ENCODE measurements around the gene ZSWIM1. TPM values are rescaled to one million over a fixed set of nuclear protein-coding genes. Genes with fewer than 3 reads are reported as not detected.

Gene ZSWIM1
- total and polyA plus RNA-seq, 9 donors: 4.8 to 15.2 (median 11.5) TPM

DNA sequence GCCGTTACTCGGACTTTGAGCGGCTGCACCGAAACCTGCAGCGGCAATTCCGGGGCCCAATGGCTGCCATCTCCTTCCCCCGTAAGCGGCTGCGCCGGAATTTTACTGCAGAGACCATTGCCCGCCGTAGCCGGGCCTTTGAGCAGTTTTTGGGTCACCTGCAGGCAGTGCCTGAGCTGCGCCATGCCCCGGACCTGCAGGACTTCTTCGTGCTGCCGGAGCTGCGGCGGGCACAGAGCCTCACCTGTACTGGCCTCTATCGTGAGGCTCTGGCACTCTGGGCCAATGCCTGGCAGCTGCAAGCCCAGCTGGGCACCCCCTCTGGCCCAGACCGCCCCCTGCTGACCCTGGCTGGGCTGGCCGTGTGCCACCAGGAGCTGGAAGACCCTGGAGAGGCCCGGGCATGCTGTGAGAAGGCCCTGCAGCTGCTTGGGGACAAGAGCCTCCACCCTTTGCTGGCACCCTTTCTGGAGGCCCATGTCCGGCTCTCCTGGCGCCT lies 40.3 kb upstream of the ZSWIM1 start:
- 82 to 86% (median 84%) methylated on average over 18 to 25 of the region's 25 CpGs for WGBS, 3 donors
- H3K27me3 ChIP-seq: no peaks in the 10 kb centered on the region
- H3K4me1 ChIP-seq (ENCODE audit: insufficient read depth): peaks cover 12% of the 10 kb centered on the region
- intact Hi-C loops (cut with DNase I): loop anchor here in 1 of 4 donors (5.0 kb wide), 1 partner anchor 47 kb away; the partner anchor contains the start of gene SPATA25
- TF ChIP-seq EP300 (IDR thresholded peaks at IDR 0.05) (no peak), POLR2A (IDR thresholded peaks at IDR 0.05) (no peak)
- TF ChIP-seq, protein P1, sequence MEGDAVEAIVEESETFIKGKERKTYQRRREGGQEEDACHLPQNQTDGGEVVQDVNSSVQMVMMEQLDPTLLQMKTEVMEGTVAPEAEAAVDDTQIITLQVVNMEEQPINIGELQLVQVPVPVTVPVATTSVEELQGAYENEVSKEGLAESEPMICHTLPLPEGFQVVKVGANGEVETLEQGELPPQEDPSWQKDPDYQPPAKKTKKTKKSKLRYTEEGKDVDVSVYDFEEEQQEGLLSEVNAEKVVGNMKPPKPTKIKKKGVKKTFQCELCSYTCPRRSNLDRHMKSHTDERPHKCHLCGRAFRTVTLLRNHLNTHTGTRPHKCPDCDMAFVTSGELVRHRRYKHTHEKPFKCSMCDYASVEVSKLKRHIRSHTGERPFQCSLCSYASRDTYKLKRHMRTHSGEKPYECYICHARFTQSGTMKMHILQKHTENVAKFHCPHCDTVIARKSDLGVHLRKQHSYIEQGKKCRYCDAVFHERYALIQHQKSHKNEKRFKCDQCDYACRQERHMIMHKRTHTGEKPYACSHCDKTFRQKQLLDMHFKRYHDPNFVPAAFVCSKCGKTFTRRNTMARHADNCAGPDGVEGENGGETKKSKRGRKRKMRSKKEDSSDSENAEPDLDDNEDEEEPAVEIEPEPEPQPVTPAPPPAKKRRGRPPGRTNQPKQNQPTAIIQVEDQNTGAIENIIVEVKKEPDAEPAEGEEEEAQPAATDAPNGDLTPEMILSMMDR (IDR thresholded peaks at IDR 0.05): no peak
- H3K9me3 ChIP-seq: no peaks in the 10 kb centered on the region
- H3K27ac ChIP-seq: no peak overlapping the region
- no peak overlapping the region for H3K4me3 ChIP-seq
- no peaks in the 10 kb centered on the region for H3K36me3 ChIP-seq
- peak in 1 of 5 donors; percentile 47 for DNase-seq

DNA sequence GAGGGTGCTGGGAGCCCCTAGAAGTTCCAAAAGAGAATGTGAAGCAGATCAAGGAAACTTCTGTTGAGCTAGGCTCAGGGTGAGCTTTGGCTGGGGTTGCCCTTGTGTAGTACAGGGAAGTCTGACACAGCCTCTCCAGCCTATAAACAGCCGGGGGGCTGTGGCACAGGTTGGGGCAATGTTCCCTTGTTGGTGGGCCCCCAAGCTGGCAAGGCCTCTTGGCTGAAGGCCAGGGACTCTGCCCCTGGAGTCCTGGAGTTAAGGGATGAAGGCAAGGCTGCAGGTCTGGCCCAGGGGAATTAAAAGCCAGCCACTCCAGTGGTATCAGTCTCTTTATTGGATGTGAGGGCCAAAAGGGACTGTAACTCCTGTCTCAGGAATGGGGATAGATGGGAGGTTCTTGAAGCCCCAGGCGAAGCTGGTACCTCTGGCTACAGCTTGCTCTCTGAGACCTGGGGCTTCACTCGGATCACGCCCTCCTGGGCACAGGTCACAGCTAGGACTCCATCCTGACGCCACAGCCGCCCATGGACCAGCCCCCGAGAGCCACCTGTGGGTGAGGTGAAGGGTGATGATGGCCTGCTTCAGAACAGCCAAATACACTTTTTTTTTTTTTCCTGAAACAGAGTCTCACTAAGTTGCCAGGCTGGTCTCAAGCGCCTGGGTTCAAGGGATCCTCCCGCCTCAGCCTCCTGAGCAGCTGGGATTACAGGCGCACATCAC lies 39.5 kb upstream of the ZSWIM1 start:
- Histone ChIP-seq H3K27ac (peak overlapping the region; percentile 28 to 62), H3K4me1 (ENCODE audit: insufficient read depth) (peaks cover 9% of the 10 kb centered on the region), H3K9me3 (no peaks in the 10 kb centered on the region), H3K36me3 (no peaks in the 10 kb centered on the region), H3K27me3 (no peaks in the 10 kb centered on the region), H3K4me3 (no peak overlapping the region)
- TF ChIP-seq, protein P1 (IDR thresholded peaks at IDR 0.05): no peak
- no peak for TF ChIP-seq POLR2A (IDR thresholded peaks at IDR 0.05)
- TF ChIP-seq EP300 (IDR thresholded peaks at IDR 0.05): no peak
- intact Hi-C loops (cut with DNase I): loop anchor here in 1 of 4 donors (5.0 kb wide), 1 partner anchor 46 kb away; the partner anchor contains the start of gene SPATA25
- WGBS, 3 donors: 85 to 93% (median 88%) methylated on average over 10 of the region's 10 CpGs
- peak in 1 of 5 donors; percentile 52 for DNase-seq

GRCh38 chr20:45842169-45842812 lies 38.7 kb upstream of the ZSWIM1 start:
- H3K4me1 ChIP-seq (ENCODE audit: insufficient read depth): peaks cover 6% of the 10 kb centered on the region
- peak overlapping the region in 1 of 2 donors; percentile 62 for H3K27ac ChIP-seq
- H3K4me3 ChIP-seq: no peak overlapping the region
- TF ChIP-seq EP300 (IDR thresholded peaks at IDR 0.05) (no peak), POLR2A (IDR thresholded peaks at IDR 0.05) (no peak)
- TF ChIP-seq, protein P1 (IDR thresholded peaks at IDR 0.05): peak in 1 of 3 donors; percentile 24
- DNase-seq: peak in 2 of 5 donors; percentile 51 to 65
- WGBS, 3 donors: 21 to 25% (median 22%) methylated on average over 5 of the region's 5 CpGs
- H3K27me3 ChIP-seq: no peaks in the 10 kb centered on the region
- intact Hi-C loops (cut with DNase I): loop anchor here in 1 of 4 donors (5.0 kb wide), 1 partner anchor 45 kb away; the partner anchor contains the start of gene SPATA25
- no peaks in the 10 kb centered on the region for H3K36me3 ChIP-seq
- H3K9me3 ChIP-seq: no peaks in the 10 kb centered on the region

- 89 to 91% (median 90%) methylated on average over 14 of the region's 14 CpGs for WGBS, 3 donors
- H3K36me3 ChIP-seq: no peaks in the 10 kb centered on the region
- no peaks in the 10 kb centered on the region for H3K9me3 ChIP-seq
Observed at GRCh38 chr20:45843506-45843905, 37.5 kb upstream of the ZSWIM1 start.

More at GRCh38 chr20:45843506-45843905, 37.5 kb upstream of the ZSWIM1 start:
- H3K4me3 ChIP-seq: no peak overlapping the region
- H3K27me3 ChIP-seq: no peaks in the 10 kb centered on the region
- DNase-seq: no peak
- intact Hi-C loops (cut with DNase I): loop anchor here in 1 of 4 donors (5.0 kb wide), 1 partner anchor 44 kb away; the partner anchor contains the start of gene SPATA25
- TF ChIP-seq, protein P1 (IDR thresholded peaks at IDR 0.05): no peak
- no peak for TF ChIP-seq EP300 (IDR thresholded peaks at IDR 0.05)
- TF ChIP-seq POLR2A (IDR thresholded peaks at IDR 0.05): no peak
- H3K27ac ChIP-seq: no peak overlapping the region
- H3K4me1 ChIP-seq (ENCODE audit: insufficient read depth): peaks cover 6% of the 10 kb centered on the region
